B cell (primary cell): ENCODE measurements around the gene CCNT1.

Experiments
- CTCF ChIP-seq: fragments of 200-600 bp; IDR thresholded peaks from one replicate; pipeline ENCODE4 v1.8.0; 2022; ENCODE audit warnings: antibody characterized with exemption, mild to moderate bottlenecking
- EZH2 ChIP-seq: IDR thresholded peaks from 2 replicates; pipeline ENCODE4 v1.6.1; 2012; ENCODE audit warnings: borderline replicate concordance, low read depth, mild to moderate bottlenecking, moderate library complexity, low read length; ENCODE audit not compliant: insufficient read depth, poor library complexity, severe bottlenecking

GRCh38 chr12:48688836-48689235, 27.7 kb downstream of the CCNT1 start:
- TF ChIP-seq EZH2 (no peak), CTCF (no peak)
